GM21423 (cell line): ENCODE results near the gene ROR1.
"Not testable (repeated sequence)": the region's sequence is repeated elsewhere in the genome, so short reads cannot be mapped to it uniquely, and the experiment has no call there.

ENCODE experiments used
- ATAC-seq: cut with Tn5 transposase; IDR thresholded peaks from one replicate; pipeline ENCODE4 v1.9.1; 2021; ENCODE audit warnings: mild to moderate bottlenecking, moderate library complexity; ENCODE audit not compliant: unreplicated experiment

Gene ROR1

DNA sequence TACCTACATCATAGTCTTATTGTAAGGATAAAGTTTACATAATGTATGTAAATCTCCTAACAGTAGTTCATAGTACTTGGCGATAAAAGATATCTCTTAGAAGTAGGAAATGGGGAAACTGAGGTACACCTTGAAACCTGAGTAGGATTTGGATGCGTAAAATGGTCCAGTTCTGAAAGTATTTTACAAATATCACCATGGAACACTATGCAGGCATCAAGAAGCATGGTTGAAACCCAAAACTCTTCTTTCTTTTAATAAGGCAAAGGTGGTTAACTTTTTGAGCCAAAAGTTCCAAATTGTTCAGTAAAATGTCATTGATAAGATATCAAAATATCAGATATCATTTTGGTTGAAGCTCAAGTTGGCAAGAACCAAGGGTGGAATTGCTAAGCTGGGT is 46.0 kb downstream of the ROR1 start:
- no peak for ATAC-seq

DNA sequence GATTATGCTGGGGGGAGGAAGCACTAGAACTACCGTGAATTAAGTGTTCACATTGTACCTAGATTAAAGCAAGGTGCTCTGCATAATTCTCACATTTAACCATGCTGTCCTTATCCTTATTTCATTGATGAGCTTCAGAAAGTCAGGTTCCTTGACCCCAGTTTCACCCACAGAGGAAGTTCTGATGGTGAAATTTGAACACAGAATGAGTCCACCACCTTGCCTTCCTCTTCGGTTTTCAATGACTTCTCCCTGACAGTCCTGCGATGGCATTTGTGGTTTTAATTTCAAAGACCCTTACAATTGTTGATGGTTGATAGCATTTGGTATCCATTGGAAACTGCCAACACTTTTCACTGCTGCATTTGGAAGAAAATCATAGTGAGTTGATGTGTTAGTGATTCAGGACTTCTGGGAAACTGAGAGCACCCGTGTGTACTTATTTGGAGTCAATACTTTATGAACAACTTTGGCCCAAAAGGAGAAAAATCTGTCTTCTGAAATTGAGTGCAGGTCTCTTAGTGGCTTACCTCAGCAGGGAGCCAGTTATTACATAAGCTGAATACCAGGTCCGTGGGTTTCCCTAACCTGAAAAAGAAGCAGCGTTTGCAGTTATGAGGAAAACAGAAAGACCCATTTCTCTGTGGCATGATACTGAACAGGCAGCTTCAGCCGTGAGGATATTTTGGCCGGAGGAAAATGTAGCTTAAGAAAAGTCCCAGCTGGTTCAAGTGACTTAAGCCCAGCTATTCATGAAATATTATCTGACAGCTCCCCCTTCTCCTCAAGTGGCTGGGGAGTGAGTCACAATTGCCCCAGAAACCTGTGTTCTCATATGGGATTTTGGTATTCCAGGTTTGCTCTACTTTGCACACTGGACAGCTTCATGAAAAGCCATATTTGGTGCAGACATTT is 47.5 kb downstream of the ROR1 start:
- no peak for ATAC-seq

DNA sequence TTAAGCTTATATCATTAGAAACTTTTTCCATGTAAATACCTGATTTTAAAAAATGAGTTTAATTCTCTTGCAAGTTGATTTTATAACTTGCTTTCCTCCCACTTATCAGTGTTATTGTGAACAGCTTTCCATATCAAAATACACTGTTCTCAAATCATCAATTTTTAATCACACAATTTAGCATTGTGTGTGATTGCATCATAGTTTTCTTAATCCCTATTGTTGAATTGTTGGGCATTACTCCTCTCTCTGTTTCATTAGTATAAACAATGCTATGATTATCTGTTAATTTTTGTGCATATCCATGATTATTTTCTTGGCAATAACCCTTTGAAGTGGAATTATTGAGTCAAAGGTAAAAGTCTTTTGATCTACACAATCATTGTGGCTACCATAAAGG is 48.7 kb downstream of the ROR1 start:
- no peak for ATAC-seq

DNA sequence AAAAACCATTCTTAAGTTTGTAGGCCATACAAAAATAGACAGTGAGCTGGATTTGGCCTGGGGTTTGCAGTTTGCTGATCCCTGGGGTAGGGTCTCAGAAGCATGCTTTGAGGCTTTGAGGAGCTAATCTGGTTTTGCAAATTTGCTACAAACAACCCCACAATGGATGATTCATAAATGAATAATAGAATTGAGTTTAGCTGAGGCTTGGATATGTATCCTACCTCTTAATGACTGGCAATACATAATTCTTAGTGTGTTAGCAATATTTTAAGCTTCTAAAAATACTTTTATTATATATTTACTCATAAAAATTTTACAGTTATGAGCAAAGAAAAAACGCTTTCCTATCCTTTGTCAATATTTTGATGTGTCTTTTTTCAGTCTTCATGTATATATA is 50.6 kb downstream of the ROR1 start:
- no peak for ATAC-seq

DNA sequence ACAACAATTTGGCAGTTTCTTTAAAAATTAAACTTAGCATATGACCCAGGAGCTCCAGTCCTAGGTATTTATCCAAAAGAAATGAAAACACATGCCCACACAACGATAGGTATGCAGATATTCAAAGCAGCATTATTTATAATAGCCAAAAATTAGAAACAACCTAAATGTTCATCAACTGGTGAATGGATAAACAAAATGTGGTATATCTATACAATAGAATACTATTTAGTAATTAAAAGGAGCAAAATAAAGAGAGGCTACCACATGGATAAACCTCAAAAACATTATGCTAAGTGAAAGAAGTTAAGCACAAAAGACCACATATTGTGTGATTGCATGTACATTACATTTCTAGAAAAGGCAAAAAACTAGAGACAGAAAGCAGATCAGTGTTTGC is 51.3 kb downstream of the ROR1 start:
- ATAC-seq = no peak

DNA sequence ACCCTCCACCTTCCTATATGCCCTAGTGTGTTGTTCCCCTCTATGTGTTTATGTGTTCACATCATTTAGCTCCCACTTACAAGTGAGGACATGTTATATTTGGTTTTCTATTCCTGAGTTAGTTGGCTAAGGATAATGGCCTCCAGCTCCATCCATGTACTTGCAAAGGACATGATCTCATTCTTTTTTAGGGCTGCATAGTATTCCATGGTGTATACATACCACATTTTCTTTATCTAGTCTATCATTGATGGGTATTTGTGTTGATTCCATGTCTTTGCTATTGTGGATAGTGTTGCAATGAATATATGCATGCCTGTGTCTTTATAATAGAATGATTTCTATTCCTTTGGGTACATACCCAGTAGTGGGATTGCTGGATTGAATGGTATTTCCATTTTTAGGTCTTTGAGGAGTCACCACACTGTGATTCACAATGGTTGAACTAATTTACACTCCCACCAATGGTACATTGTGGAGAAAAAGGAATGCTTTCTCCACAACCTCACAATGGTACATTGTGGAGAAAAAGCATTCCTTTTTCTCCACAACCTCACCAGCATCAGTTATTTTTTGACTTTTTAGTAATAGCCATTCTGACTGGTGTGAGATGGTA is 52.5 kb downstream of the ROR1 start:
- not testable (repeated sequence) for ATAC-seq

DNA sequence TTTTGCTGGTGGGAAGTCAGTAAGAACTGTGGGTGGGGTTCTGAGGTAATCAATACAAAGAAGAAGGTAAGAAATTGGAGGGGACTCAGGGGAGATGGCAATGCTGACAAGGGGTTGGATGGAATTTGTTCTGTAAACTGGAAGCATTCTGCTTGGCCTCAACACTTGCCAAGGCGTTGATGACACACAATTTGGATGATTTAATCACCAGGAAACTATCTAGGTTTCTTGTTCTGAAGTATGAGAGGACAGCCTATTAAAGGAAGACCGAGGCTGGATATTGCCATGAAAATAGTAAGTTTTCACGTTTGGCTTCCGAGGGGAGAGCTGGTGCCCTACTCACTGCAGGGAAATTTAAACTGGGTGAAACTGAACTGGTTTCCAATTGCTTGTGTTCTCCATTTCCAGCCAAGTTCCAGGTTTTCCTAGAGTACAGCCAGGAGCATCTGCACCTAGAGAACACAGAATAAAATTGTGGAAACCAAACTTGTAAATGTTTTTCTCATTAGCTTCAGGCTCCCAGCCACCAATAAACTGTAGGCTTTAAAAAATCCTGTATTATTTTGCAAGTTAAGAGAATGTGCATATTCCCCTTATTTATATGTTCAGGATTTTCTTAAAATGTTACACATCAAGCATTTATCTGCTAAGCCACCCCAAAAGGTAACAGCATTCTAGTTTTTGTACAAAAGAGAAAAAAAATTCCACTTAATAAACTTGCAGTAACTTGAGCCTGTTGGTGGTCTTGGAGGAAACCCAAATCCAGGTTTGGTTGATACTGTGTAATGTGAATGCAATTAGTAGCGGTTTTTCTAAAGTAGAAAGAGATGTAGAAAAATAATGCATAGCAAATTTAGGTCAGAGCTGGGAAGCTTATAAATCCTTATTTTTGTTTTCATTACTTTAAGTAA is 53.8 kb downstream of the ROR1 start:
- ATAC-seq = no peak

DNA sequence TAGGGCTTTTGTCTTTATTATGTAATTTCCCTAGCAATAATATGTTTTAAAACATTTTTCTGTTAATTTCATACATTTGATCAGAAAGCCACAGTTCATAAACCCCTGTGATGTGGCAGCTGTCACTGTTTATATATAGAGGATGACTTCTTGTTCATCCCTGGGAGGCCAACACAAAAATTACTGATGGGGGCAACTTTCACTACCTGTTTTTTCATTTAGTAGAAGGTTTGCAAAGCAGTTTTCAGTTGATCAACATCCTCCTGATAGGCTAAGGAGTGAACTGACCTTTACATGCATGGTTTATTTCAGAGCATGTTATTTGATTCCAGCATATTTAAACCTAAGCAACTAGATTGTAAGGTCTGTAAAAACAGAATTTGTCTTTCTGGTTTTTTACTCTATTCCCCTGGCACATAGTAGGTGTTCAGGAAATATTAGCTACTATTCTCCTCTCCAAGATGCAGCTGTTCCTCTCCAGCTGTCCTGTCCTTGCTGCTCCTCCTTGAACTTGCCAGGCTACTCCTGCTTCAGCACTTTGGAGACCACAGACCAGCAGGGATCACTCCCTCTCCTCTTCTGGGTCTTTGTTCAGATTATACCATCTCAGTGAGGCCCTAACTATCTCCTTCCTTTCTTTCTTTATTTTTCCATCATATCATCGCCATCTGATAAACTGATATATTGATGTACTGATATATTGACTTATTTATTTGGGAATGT is 54.7 kb downstream of the ROR1 start:
- ATAC-seq = peak; percentile 94

DNA sequence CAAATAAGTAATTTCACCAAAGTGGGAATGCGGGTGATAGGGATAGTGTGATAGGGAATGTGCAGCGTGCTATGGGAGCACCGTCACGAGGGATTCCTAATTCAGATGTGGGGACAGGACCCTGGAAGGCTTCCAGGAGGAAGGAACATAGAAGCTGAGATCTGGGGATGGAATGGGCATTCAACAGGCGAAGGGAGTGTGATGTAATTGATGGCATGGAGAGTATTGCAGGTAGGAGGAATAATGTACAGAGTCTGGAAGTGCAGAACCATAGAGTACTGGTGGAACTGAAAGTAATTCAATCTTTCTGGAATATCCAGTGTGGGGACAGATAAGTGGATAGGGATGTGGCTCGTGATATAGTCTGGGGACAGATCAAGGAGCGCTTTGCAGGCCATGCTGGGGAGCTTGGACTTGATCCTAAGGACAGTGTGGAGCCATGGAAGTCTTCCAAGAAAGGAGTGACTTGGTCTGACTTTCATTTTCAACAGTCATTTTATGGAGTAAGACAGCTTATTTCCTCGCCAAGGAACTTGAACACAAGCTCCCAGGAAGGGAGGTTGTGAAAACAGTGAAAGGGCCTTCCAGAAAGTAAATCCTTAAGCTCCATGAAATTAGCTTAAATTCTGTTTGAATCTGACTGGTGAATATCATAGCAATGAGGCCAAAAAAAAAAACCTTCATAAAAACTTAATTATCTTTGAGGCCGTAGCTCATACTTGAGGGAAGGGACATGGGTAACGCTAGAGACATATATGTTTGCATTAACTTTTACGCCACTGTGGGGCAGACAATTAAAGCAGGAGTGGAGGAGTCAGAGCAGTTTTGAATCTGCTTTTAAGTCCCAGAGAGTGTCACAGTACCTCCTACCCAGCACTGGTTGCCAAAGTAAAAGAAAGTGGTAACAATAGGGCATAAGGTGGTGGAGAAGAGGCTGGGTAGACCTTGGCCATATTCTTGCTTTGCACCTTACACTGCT is 55.8 kb downstream of the ROR1 start:
- no peak for ATAC-seq

DNA sequence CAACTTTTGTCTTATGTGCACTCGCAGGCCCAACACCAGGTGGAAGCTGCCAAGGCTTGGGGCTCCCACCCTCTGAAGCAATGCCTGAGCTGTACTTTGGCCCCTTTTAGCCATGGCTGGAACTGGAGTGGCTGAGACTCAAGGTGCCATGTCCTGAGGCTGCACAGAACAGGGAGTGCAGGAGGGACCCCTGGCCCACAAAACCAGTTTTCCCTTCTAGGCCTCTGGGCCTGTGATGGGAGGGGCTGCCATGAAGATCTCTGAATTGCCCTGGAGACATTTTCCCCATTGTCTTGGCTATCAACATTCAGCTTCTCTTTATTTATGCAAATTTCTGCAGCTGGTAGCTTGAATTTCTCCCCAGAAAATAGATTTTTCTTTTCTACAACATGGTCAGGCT is 57.6 kb downstream of the ROR1 start:
- ATAC-seq = no peak

DNA sequence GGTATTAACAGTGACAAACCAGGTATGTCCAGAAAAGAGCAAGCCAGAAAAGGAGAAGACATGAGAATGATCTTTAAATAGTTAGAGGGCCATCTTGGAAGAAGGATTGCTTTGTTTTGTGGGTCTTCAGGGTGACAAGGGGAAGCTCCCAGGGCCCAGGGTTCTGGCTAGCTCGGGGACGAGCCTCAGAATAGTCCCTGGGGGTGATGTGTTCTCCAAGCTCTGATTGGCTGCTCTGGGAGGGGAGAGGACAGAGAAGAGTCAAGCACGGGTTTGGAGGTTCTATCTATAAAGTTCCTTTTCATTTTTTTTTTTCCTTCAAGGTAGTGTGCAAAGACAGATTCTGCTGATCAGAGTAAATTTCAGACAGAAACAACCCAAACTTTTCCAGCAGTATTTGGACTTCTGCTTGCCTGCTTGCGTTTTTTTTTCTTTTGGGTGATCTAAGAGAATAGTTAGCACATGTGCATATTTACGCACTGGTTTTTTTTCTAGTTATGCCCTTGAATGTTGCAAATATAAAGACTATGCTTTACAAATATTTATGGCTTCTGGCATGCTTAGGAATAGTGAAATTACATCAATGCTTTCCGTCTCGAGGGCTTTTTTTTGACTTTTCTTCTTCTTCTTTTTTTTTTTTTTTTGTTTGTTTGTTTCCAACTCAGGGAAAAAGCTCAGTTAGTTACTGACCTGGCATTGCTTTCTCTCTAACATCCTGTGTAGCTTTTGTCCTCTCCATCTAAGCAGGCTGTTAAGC is 59.7 kb downstream of the ROR1 start:
- ATAC-seq = no peak

DNA sequence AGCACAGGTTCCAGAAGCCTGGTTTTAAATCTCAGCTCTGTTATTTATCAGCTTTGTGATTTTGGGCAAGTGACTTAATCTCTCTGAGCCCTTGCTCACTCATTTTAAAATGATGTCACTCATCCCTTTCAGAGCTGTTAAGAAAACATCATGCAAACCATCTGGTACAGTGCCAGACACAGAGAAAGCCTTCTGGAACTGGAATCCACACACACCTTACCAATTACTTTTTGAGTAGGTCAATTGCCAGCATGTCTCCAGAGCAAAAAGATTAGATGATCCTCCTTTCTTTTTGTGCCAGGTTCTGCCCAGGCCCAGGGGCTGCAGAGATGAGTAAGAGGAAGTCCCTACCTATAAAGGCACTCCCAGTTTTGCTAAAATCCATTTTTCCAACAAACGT is 61.3 kb downstream of the ROR1 start:
- ATAC-seq = no peak

DNA sequence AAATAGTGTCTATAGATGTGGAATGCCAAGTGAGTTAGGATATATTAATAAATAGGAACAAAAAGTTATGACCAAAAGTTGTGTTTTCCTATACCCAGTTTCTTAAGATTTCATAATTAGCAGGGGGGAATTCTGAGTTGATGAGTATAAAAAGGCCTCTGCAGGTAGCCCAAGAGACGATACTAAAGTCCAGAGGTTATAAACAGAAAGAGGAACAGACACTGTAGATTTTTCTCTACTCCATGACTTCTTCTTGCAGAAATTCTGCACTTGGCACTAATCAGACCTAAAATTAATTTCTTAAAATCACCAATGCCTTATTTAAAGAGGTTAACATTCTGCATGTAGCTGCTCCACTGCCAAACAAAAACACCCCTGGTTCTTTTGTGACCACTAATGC is 62.6 kb downstream of the ROR1 start:
- no peak for ATAC-seq

DNA sequence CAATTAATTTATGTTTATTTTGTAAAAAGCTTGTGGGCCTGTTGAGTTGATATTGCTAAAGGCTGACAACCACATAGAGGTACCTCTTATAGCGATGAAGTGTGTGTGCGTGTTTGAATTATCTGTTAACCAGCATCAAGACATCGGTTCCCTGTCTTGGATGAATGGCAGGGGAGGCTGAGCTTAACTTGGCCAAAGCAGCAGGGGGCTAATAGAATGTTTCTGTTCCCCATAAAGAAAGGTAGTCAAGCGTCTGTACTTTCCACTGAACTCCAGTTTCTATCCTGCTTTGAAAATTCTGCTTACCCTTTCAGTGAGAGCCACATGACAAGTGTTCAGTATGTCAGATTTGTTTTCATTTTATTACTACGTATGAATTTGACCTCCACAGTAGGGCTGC is 63.0 kb downstream of the ROR1 start:
- no peak for ATAC-seq

DNA sequence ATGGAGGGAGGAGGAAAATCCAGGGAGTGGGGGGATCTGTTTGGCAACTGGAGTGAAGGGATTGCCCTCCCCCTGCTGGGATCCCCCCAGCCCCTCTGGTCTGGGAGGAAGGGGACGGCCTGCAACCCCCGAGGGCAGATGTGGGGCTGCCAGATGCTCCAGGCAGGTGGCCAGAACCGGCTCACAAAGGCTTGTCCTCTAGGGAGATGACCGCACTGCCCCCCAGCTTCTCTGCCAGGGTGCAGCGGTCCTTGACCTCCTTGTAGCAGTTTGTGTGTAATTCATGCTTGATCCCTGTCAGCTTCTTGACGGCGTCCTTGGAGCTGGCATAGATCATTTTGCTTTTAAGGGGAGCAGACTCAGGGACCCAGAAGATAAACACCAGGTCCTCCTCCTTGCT is 69.2 kb downstream of the ROR1 start:
- no peak for ATAC-seq

DNA sequence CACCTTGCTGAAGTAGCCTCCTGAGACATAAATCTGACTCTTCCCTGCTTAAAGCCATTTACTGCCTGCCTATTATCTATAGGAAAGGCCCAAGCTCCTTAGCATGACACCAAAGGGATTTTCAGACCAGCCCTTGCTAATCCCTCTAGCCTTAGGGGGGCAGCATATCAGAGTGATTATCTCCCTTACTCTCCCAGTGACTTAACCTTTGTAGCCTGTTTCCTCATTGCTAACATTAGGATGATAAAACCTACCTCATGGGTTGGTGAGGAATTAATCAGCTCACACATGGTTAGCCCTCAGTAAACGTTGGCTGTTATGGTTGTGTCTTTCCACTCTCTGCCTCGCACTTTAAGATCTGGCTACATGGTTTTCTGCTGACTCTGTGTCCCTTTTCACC is 70.1 kb downstream of the ROR1 start:
- ATAC-seq = no peak

DNA sequence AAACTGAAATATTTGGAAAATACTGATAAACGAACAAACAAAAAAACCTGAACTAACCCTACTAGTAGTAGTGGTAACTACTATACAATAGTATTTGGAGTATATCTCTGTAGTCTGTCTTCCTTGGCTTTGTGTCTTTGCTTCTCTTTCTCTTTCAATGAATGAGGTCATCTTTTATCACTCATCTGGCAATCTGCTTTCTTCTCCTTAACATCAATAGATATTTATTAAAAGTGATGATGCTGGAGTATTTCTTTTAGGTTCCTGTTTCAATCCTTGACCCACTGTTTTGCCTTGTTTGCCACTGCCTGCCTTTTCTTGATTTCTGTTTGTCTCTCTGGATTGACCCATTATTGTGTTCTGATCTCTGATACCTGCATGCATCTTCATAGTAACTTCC is 71.5 kb downstream of the ROR1 start:
- ATAC-seq = no peak

DNA sequence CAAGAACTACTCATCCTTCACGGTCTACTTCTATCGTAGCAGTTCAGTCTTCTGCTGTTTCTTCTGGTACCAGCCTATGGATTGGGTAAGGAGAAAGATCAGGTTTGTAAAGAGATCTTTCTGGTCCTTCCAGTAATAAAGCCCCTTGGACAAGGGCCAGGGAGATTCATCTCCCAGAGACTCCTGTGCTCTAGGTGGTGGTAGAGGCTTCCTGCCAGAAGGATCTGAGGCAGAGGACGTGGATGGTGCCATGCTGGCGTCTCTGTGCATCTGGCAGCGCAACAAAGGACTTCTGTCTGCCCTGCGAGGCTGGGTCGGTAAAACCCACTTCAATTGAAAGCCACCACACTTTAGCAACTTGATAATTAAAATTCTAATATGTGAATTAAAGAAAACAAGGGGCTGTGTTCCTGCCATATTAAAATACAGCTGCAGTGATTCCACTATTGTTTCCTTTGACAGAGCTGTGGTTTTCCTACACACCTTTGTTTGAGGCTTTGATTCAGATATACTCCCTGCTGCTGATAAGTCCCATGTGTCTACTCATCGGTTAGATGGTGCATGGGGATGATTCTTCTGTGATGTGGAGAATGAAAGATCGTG is 73.6 kb downstream of the ROR1 start:
- no peak for ATAC-seq

DNA sequence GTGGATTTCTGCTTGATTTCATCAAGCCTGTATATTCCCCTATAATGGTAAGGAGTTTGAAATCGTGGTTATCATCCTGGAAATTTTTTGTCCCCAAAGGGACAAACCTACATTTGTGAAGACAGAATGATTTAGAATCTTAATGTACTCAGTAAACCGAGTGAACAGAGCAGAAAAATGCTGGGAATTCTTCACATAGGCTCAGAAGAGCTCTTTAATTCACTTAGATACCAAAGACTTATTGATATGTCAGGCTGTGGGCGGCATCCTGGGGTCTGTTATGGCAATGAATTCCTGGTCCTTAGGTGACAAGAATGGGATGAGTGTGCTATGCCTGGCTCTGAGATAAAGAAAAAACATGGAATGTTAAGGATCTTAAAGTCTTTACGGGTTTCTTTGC is 74.9 kb downstream of the ROR1 start:
- ATAC-seq = no peak
